ENCODE measurements around the gene HIF1AN.

DNA sequence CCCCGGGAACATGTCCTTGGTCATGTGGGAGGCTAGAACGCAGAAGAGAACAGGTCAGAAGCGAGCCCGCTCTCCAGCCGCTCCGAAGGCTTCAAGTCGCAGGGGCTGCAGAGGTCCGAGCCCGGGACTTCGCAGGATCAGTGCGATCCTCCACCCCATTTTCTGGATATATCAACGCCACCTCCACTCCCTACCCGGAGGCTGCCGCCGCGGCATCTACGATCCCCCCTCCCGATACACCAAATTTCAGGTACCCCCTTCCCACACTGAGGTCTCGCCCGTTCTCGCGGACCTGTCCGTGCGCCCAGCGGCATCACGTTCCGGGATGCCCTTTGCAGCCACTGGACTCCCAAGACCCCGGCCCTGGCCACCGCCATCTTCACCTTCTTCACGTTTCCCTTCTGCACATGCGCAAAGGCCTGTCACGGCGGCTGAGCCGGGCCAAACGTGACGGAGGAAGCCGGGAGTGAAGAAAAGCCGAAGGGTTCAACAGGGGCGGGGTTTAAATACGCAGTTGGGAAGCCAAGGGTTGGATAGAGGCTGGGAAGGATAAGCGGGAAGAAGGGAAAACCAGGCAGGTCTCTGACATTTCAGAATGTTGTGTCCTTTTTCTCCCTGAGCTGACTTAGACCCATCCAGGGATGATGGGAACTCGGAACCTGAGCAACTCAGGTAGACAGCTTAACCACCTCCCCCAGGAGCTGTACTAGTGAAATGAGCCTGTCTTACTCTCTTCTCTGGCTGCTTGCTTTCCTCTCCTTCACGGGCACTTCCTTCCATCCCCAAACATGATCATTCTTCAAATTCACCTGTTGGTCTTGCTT lies 6.1 kb upstream of the HIF1AN start, which contains the start of gene NDUFB8:
- TF ChIP-seq POLR2AphosphoS5 (IDR thresholded peaks at IDR 0.05; ENCODE audit: borderline replicate concordance, low read depth, low read length) (peak; percentile 76; the same call in 1 of the 2 replicates), EZH2 (IDR thresholded peaks at IDR 0.05) (no peak), FOXP2 (optimal IDR thresholded peaks at IDR 0.05; ENCODE audit: control extremely low read depth, extremely low read length, insufficient read depth) (no peak)
